LNCAP (cell line): Measurements from ENCODE around the gene TELO2.

Source experiments
- TF ChIP-seq, protein P1 (sequence below): fragments of 450-650 bp; IDR thresholded peaks from 2 replicates; pipeline ENCODE4 v1.5.1; 2017; ENCODE audit warnings: mild to moderate bottlenecking

The TELO2 gene

DNA sequence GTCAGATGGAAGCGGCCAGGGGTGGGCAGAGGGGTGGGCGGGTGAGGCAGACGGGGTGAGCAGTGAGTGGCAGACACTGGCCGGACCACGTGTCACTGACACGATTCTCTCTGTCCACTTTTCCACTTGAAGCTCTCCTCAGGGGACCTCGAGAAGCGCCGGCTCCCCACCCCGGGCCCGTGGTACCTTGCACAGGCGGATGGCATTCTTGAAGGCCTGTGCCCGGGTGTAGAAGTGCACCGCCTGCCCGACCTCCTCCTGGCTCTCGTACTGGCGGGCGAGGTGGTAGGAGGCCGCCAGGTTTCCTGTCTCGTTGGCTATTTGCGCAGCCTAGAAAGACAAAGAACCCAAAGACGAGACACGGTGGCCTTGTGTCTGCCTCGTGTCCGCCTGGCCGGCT is 31.2 kb downstream of the TELO2 start:
- TF ChIP-seq, protein P1, sequence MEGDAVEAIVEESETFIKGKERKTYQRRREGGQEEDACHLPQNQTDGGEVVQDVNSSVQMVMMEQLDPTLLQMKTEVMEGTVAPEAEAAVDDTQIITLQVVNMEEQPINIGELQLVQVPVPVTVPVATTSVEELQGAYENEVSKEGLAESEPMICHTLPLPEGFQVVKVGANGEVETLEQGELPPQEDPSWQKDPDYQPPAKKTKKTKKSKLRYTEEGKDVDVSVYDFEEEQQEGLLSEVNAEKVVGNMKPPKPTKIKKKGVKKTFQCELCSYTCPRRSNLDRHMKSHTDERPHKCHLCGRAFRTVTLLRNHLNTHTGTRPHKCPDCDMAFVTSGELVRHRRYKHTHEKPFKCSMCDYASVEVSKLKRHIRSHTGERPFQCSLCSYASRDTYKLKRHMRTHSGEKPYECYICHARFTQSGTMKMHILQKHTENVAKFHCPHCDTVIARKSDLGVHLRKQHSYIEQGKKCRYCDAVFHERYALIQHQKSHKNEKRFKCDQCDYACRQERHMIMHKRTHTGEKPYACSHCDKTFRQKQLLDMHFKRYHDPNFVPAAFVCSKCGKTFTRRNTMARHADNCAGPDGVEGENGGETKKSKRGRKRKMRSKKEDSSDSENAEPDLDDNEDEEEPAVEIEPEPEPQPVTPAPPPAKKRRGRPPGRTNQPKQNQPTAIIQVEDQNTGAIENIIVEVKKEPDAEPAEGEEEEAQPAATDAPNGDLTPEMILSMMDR = no peak

DNA sequence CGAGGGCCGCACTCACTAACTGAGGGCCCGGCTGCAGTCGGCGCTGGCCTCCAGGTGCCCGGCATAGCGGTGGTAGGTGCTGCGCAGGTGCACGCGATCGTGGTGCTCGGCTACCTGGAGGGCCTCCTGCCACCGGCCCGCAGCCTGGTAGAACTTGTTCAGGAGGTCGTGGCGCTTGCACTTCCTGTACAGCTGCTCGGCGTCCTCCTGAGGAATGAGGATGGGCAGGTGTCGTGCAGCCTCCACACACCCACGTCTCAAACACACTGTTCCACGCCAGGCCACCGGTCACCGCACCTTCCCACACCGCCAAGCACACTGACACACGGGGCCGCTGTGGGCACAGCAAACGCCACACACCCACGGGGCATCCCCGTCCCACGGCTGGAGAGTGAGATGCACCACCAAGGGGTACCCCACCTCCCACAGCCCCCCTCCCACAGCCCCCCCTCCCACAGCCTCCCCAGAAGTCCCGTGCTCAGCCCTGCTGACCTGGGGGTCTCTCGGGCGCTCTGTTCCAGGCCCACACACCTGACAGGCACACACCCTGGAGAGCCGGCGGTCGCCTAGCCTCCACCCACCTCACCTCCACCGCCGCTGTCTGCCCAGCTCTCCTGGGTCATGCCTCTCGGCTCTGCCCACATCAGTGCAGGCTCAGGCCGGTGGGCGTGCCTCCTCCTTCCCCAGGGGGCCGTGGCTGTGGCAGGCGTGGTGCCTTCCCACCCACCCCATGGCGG is 32.9 kb downstream of the TELO2 start:
- TF ChIP-seq, protein P1 = no peak

DNA sequence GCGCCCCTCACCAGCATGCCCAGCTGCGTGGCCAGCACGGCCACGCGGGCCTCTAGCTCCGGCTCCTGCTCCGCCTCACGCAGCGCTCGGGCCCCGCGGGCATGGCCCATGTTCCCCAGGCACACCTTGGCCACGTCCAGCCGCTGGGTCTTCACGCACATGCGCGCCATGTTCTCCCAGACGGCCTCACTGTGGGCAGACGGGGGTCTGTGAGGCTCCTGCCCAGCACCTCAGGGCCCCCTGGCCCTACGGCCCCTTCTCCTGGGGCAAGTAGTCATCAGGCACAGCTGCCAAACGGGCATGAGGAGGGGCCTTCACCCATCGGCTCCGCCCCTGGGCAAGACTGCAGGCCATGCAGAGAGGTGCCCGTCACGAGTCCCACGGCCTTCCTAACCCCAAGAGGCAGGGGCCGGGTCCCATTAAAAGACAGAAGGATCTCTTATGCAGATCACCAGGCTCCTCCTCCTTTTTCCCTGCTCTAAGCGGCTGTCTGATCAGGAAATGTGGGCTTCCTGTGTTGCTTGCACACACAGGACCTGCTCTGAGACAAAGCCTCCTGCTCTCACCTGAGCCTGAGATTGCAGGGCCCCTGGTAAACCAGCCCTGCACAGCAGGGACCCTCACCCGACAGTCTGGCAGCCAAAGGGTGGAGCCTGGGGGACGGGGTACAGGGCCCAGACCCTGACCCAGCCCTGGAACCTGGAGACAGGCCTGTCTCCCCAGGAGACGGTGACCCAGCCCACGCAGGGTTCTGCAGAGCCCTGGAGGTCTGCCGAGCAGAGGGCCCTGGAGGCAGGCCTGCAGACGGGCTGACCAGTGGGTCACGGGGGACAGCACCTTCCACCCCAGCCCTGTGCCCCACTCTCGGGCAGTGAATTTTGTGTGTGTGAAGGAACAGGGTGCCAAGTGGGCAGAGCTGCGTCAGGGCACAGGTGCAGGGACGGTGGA is 33.7 kb downstream of the TELO2 start:
- TF ChIP-seq, protein P1 = no peak

DNA sequence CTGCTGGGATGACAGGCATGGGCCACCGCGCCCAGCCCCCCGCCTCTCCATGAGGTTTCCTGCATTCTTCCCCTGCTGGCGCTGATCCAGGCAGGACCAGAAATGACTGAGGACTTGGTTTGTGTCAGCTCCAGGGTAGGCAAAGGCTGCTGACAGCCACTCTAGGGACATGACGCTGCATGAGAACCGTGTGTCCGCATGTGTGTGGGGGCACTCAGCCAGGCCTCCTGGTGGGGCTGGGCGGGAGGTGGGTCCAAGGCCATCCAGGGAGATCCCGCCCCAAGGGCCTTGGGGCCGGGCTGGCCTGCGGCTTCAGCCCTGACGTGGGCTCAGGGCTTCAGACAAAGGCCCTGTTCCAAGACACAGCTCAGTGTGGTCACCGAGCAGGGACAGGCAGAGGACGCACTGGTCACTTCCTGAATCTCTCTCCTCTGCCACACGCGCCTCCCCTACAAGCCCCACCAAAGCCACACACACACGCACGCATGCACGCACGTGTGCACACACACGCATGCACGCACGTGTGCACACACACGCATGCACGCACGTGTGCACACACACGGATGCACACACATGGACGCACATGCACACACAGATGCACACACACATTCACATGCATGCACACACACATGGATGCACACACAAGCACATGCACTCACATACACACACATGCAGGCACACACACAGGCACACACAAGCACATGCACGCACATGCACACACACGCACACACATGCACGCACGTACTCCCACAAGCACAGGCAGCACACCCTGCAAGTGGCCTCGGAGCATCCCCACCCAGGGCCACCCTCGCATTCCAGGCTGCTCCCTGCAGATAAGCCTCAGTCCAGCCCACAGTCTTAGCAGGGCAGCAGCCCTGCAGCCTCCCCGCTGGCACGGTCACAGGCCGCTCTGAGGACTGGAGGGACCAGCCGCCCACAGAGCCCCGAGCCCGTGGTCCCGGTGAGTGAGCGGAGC is 35.0 kb downstream of the TELO2 start:
- TF ChIP-seq, protein P1 = no peak

DNA sequence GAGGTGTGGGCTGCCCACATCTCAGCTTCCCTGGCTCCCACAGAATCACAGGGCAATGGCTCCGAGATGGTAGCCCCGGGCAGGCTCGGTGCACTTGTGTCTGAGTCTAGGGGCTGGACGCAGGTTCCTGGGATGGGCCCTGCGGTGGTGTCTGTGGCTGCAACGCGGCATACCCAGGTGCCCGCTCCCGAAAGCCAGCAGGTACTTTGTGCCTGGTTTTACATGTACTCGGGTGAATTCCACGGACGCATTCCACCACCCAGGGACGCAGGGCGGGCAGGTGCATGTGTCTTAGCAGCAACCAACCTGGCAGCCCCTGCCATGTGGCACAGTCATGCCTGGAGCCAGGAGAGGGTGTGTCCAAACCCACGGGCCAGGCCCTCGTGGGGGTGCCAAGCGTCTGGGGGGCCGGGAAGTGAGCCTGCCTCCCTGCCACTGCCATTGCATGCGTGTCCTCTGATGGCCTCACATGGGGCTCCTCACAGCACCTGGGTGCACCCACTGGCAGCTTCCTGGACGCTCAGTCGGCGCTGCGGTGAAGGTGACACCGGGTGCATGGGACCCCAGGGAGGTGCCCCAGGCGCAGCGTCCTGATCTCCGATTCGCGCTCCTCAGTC is 35.9 kb downstream of the TELO2 start:
- TF ChIP-seq, protein P1 = no peak

DNA sequence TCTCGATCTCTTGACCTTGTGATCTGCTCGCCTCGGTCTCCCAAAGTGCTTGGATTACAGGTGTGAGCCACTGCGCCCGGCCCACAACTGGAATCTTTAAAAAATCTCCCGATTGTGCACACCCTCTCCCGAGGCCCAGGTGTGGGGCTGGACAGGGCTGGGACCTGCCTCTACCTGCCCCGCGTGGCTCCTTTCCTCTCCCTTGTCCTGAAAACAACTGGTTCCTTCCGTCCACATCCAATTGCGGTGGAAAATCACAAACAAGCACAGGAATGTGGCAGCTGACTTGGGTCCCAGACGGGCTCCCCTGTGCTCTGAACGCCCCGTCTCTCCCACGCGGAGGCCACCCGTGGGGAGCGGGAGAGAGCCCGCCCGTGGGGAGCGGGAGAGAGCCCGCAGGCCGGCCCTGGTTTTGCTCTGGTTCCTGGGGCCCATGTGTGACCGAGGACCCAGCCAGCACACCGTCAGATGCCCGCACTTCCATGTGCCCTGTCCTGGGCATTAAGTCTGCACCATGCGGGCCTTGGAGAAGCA is 37.3 kb downstream of the TELO2 start:
- TF ChIP-seq, protein P1 = no peak
